ENCODE results near the gene ARHGEF28.

GRCh38 chr5:73841641-73842040, 215.6 kb downstream of the ARHGEF28 start:
- TF ChIP-seq CTCF (conservative IDR thresholded peaks at IDR 0.05; ENCODE audit: low read length) (no peak), EZH2phosphoT487 (IDR thresholded peaks at IDR 0.05; ENCODE audit: borderline replicate concordance) (no peak)

Measured in Loucy (cell line).